Naive thymus-derived CD4-positive, alpha-beta T cell (primary cell): ENCODE data around the gene DNAH1. TPM values are rescaled to one million over a fixed set of nuclear protein-coding genes. Genes with fewer than 3 reads are reported as not detected.

ENCODE experiments used
- ATAC-seq: fragments of 150-1000 bp; cut with Tn5 transposase; 2 replicates; pipeline ENCODE4 v1.10.0; 2021; ENCODE audit warnings: mild to moderate bottlenecking, moderate library complexity
- CTCF ChIA-PET: fragments of 350-600 bp; sonication (Branson Sonifier 250); formaldehyde crosslinking; loops from one replicate; lab custom pipeline; 2021; ENCODE audit warnings: antibody characterized with exemption; lab: Charles Lee
- POLR2A ChIA-PET: fragments of 350-600 bp; sonication (Branson Sonifier 250); formaldehyde crosslinking; loops from one replicate; lab custom pipeline; 2021; ENCODE audit warnings: antibody characterized with exemption, inconsistent platforms; lab: Charles Lee
- DNase-seq, 9 donors: peaks; one replicate each; pipeline versions ENCODE4 v3.0.0 to v3.0.0-alpha.2; 2020 to 2022; ENCODE audit warnings: mixed read lengths in 1 of 9
- H3K27ac ChIP-seq: one replicate; pipeline ENCODE4 v1.7.0; 2013; ENCODE audit warnings: mild to moderate bottlenecking, low read depth, low read length, moderate library complexity
- H3K27me3 ChIP-seq, 2 donors: one replicate each; pipeline ENCODE4 v1.7.0; 2013; ENCODE audit warnings: low read length in 2 of 2, mild to moderate bottlenecking in 2 of 2, moderate library complexity in 2 of 2; ENCODE audit not compliant: control insufficient read depth in 2 of 2, insufficient read depth in 2 of 2
- H3K36me3 ChIP-seq, 3 experiments: 1 replicate in 2 of 3; 2 replicates in 1 of 3; pipeline ENCODE4 v1.7.0; 2013; ENCODE audit warnings: low read length in 3 of 3, mild to moderate bottlenecking in 3 of 3, moderate library complexity in 1 of 3; ENCODE audit not compliant: insufficient read depth in 3 of 3, control insufficient read depth in 2 of 3
- H3K4me1 ChIP-seq, 2 donors: one replicate each; pipeline ENCODE4 v1.7.0; 2013; ENCODE audit warnings: low read length in 2 of 2, mild to moderate bottlenecking in 2 of 2, moderate library complexity in 1 of 2; ENCODE audit not compliant: control insufficient read depth in 2 of 2, insufficient read depth in 2 of 2
- H3K4me3 ChIP-seq: 2 replicates; pipeline ENCODE4 v1.7.0; 2013; ENCODE audit warnings: mild to moderate bottlenecking, low read length
- H3K9me3 ChIP-seq, 3 experiments: 1 replicate in 2 of 3; 2 replicates in 1 of 3; pipeline ENCODE4 v1.7.0; 2013; ENCODE audit warnings: low read length in 3 of 3; ENCODE audit not compliant: control insufficient read depth in 2 of 3
- H3K27ac Mint-ChIP-seq, 9 donors: one replicate each; pipeline ENCODE4 v1.8.0; 2020 to 2022; ENCODE audit warnings: mixed read lengths in 9 of 9, mild to moderate bottlenecking in 8 of 9, moderate library complexity in 5 of 9, inconsistent platforms in 2 of 9
- H3K27me3 Mint-ChIP-seq, 5 donors: one replicate each; pipeline ENCODE4 v1.8.0; 2021 to 2022; ENCODE audit warnings: mixed read lengths in 5 of 5, mild to moderate bottlenecking in 1 of 5
- H3K36me3 Mint-ChIP-seq, 5 donors: one replicate each; pipeline ENCODE4 v1.8.0; 2020 to 2022; ENCODE audit warnings: mixed read lengths in 5 of 5, mild to moderate bottlenecking in 3 of 5, inconsistent platforms in 1 of 5
- H3K4me1 Mint-ChIP-seq, 7 donors: one replicate each; pipeline ENCODE4 v1.8.0; 2020 to 2022; ENCODE audit warnings: mixed read lengths in 7 of 7, mild to moderate bottlenecking in 3 of 7, inconsistent platforms in 1 of 7
- H3K4me3 Mint-ChIP-seq, 10 donors: one replicate each; pipeline ENCODE4 v1.8.0; 2020 to 2022; ENCODE audit warnings: mild to moderate bottlenecking in 10 of 10, mixed read lengths in 10 of 10, moderate library complexity in 6 of 10, inconsistent platforms in 2 of 10
- H3K9me3 Mint-ChIP-seq, 11 donors: one replicate each; pipeline ENCODE4 v1.8.0; 2020 to 2022; ENCODE audit warnings: mixed read lengths in 11 of 11, mild to moderate bottlenecking in 4 of 11, inconsistent platforms in 1 of 11, moderate library complexity in 1 of 11
- intact Hi-C, 2 donors: fragments of 100-400 bp; cut with micrococcal nuclease; formaldehyde crosslinking; loops; one replicate each; pipeline ENCODE4 v1.15.1; 2023
- polyA plus RNA-seq, 2 donors: library from polyadenylated mRNA; unstranded; fragments of 300-500 nt; fragmentation: Illumina TruSeq; gene quantifications; one replicate each; pipeline ENCODE4 v1.2.3, GENCODE V29; 2021
- total RNA-seq, 6 experiments: library from RNA in 5 of 6; stranded (reverse) in 5 of 6; gene quantifications; 1 replicate in 5 of 6; 2 replicates in 1 of 6; pipeline ENCODE4 v1.2.3 and lab custom pipeline; 2021 to 2026

DNAH1 gene
- total and polyA plus RNA-seq, 7 experiments from 2014 or later, result 0.35 to 69.2 (median 48.2) TPM

DNA sequence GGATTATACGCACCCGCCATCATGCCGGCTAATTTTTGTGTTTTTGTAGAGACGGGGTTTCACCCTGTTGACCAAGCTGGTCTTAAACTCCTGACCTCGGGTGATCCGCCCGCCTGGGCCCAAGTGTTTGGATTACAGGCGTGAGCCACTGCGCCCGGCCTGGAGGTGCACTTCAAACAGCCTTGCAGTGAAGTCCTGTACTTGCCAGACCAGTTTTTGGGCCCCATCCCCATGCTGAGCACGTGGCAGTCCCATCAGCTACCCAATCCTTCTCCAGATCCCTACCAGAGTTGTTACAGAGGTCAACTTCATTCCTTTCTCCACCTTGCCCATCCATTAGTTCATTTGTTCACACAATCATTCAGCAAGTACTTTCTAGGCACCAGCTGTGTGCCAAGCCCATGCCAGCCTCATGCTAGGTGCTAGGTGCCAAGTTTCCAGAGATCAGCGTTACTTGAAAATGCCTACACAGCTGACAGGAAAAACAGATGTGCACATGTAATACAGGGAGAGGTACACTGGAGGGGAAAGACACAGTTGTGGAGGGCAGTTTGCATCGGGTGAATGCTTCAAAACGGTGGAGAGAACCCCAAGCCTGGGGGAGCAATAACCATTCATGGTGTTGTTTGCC, 2.2 kb downstream of the DNAH1 start:
- H3K4me3 Mint-ChIP-seq, result peak overlapping the region in 5 of 10 donors; percentile 11 to 81 (median 27)
- Histone ChIP-seq H3K36me3 (peaks cover 0 to 4% (median 0%) of the 10 kb centered on the region in 3 experiments), H3K27ac (no peak overlapping the region), H3K9me3 (no peaks in the 10 kb centered on the region), H3K4me3 (no peak overlapping the region), H3K27me3 (no peaks in the 10 kb centered on the region), H3K4me1 (peaks cover 9 to 11% of the 10 kb centered on the region in 2 donors)
- CTCF ChIA-PET, result interaction anchor here (1.0 to 2.1 kb wide), 2 partner anchors 21 to 87 kb away, joined by 4 to 8 read pairs; no protein-coding TSS in a partner anchor
- no peaks in the 10 kb centered on the region for H3K9me3 Mint-ChIP-seq
- no peak for DNase-seq
- ATAC-seq, result no peak
- peaks cover 0 to 6% (median 0%) of the 10 kb centered on the region in 5 donors for H3K36me3 Mint-ChIP-seq
- peak overlapping the region in 1 of 9 donors; percentile 49 for H3K27ac Mint-ChIP-seq
- POLR2A ChIA-PET, result interaction anchor here (0.9 to 1.2 kb wide), 6 partner anchors 21 to 84 kb away, joined by 3 to 5 read pairs (median 4); partner anchors contain the start of gene GLYCTK
- intact Hi-C loops, result loop anchor here in 1 of 2 donors (5.0 kb wide), 1 partner anchor 41 kb away; the partner anchor contains the start of gene WDR82
- H3K4me1 Mint-ChIP-seq, result peaks cover 6 to 22% (median 17%) of the 10 kb centered on the region in 7 donors
- H3K27me3 Mint-ChIP-seq, result no peaks in the 10 kb centered on the region

DNA sequence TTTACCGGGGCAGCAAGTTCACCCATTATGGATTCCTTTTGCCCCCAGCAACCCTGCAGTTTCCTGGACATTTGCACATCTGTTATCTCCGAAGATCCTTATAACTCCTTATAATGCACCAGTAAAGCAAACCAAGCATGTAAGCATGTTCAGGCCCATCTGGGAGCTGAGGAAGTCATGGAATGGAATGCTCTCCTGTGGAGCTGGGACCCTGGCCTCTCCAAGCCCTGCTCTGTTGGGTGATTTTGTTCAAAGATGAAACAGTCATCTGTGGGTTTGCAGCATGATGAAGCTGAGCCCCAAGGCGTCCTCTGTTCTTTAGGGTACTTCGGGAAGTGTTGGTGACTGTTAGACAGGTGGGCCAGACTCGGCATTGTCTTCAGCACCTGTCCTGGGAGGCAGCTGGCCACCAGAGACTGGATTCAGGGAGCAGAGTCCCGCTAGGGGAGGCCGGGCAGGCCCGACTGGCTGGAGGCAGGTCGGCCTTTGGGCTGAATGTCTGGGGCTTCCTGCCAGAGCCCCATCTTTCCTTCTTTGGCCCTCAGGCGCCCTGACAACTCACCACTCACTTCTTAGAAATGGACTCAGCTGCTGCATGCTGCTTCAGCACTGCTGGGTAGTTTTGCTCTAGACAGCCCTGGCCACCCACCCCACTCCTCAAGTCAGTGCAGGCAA, 3.9 kb downstream of the DNAH1 start:
- H3K4me1 ChIP-seq, result peaks cover 9 to 11% of the 10 kb centered on the region in 2 donors
- ATAC-seq (no peak), DNase-seq (no peak)
- POLR2A ChIA-PET, result no interaction called here
- Mint-ChIP-seq H3K4me1 (peaks cover 6 to 22% (median 12%) of the 10 kb centered on the region in 7 donors), H3K36me3 (peaks cover 0 to 6% (median 0%) of the 10 kb centered on the region in 5 donors), H3K9me3 (no peaks in the 10 kb centered on the region), H3K4me3 (no peak overlapping the region), H3K27ac (no peak overlapping the region), H3K27me3 (no peaks in the 10 kb centered on the region)
- CTCF ChIA-PET, result interaction anchor here (1.0 kb wide), 1 partner anchor 98 kb away, joined by 3 read pairs; no protein-coding TSS in a partner anchor
- no peaks in the 10 kb centered on the region for H3K9me3 ChIP-seq
- no peak overlapping the region for H3K4me3 ChIP-seq
- H3K36me3 ChIP-seq, result peaks cover 0 to 4% (median 0%) of the 10 kb centered on the region in 3 experiments
- H3K27ac ChIP-seq, result no peak overlapping the region
- intact Hi-C loops, result loop anchor here in 1 of 2 donors (5.0 kb wide), 1 partner anchor 43 kb away; the partner anchor contains the start of gene WDR82
- H3K27me3 ChIP-seq, result no peaks in the 10 kb centered on the region

DNA sequence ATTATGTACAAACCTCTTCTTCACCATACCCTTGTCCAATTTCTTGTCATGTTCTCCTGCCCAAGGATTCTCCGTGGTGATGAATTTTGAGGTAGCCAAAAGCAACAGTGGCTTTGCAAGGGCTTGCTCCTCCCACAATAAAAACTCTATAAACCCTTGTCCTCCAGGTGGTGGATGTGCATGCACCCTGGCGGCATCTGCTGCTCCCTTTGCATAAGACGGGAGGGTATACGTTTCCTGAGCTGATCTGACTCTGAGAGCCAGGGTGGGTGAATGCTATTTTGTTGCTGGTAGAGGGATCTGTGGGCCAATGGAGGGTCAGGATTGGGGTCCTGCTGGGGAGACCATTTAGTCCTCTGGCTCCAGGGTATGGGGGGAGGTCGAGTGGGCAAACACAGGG, 5.4 kb downstream of the DNAH1 start:
- Mint-ChIP-seq H3K27ac (no peak overlapping the region), H3K4me3 (no peak overlapping the region), H3K4me1 (peaks cover 6 to 20% (median 12%) of the 10 kb centered on the region in 7 donors), H3K27me3 (no peaks in the 10 kb centered on the region), H3K9me3 (no peaks in the 10 kb centered on the region), H3K36me3 (peaks cover 0 to 6% (median 0%) of the 10 kb centered on the region in 5 donors)
- POLR2A ChIA-PET, result no interaction called here
- H3K4me1 ChIP-seq, result peaks cover 9 to 11% of the 10 kb centered on the region in 2 donors
- DNase-seq (no peak), ATAC-seq (no peak)
- H3K36me3 ChIP-seq, result peaks cover 0 to 8% (median 0%) of the 10 kb centered on the region in 3 experiments
- no peaks in the 10 kb centered on the region for H3K27me3 ChIP-seq
- intact Hi-C loops, result no loop called here
- no peaks in the 10 kb centered on the region for H3K9me3 ChIP-seq
- no peak overlapping the region for H3K4me3 ChIP-seq
- CTCF ChIA-PET, result no interaction called here
- no peak overlapping the region for H3K27ac ChIP-seq

DNA sequence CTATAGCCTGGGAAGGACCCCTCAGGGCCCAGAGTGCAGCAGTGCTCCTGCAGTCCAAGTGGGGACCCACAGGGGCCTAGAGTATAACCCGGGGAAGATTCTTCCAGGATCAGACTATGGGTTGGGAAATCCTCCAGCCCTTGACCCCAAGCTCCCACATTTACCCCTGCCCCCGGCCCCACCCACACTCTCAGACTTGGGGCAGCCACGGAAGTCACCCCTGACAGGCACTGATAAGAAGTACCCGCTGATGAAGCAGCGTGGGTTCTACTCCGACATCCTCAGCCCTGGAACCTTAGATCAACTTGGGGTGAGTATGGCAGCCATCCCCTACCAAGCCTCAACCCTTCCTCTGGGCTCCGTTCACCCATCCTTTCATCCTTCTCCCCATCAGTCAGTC, 6.3 kb downstream of the DNAH1 start:
- ATAC-seq, result no peak

DNA sequence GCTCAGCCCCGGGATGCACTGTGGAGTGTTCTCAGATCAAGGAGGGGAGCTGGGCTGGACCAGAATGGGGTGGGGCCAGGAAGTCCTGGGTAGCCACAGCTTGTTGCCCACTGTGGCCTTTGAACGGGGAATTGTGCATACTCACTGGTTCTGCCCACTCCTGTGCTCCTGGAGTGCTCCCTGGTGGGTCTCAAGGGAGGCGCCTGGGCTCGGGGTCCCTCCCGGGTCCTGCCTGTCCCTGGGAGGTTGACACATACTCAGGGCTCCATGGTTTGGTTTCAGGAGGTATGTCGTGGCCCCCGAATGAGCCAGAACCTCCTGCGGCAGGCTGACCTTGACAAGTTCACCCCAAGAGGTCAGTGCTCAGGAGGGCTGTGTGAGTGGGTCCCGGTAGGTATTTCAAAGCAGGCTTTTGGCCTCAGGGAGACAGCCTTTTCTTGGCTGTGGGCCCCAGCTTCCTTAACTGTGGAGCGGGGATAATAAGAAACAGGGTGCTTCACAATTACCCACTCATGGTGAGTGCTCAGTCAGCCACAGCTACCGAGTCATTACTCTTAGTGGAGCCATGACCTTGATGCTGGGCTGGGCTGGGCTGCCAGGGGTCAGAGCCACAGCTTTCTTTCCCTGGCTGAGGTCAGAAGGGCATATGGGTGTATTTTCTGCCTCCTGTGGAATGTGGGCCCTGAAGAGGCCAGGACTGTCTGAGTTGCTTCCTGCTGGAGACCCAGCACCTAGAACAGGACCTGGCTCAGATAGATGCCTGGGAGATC, 7.6 kb downstream of the DNAH1 start:
- Mint-ChIP-seq H3K36me3 (peaks cover 4 to 5% (median 5%) of the 10 kb centered on the region in 5 donors), H3K4me3 (no peak overlapping the region), H3K9me3 (no peaks in the 10 kb centered on the region), H3K4me1 (peaks cover 0 to 6% (median 0%) of the 10 kb centered on the region in 7 donors), H3K27ac (no peak overlapping the region), H3K27me3 (no peaks in the 10 kb centered on the region)
- no peak overlapping the region for H3K27ac ChIP-seq
- H3K36me3 ChIP-seq, result peaks cover 0 to 18% (median 3%) of the 10 kb centered on the region in 3 experiments
- ATAC-seq (no peak), DNase-seq (no peak)
- no peaks in the 10 kb centered on the region for H3K4me1 ChIP-seq
- intact Hi-C loops, result no loop called here
- CTCF ChIA-PET, result no interaction called here
- POLR2A ChIA-PET, result interaction anchor here (1.4 kb wide), 1 partner anchor 16 kb away, joined by 4 read pairs; no protein-coding TSS in a partner anchor
- H3K4me3 ChIP-seq, result no peak overlapping the region
- no peaks in the 10 kb centered on the region for H3K27me3 ChIP-seq
- no peaks in the 10 kb centered on the region for H3K9me3 ChIP-seq

More for the DNA sequence above, 6.3 kb downstream of the DNAH1 start:
- Histone ChIP-seq H3K27ac (no peak overlapping the region), H3K4me1 (peaks cover 5 to 6% of the 10 kb centered on the region in 2 donors), H3K36me3 (peaks cover 0 to 8% (median 0%) of the 10 kb centered on the region in 3 experiments), H3K9me3 (no peaks in the 10 kb centered on the region), H3K4me3 (no peak overlapping the region), H3K27me3 (no peaks in the 10 kb centered on the region)
- ChIA-PET CTCF (no interaction called here), POLR2A (no interaction called here)
- H3K4me1 Mint-ChIP-seq, result peaks cover 4 to 11% (median 7%) of the 10 kb centered on the region in 7 donors
- H3K27ac Mint-ChIP-seq, result no peak overlapping the region
- no peak overlapping the region for H3K4me3 Mint-ChIP-seq
- DNase-seq, result no peak
- no peaks in the 10 kb centered on the region for H3K9me3 Mint-ChIP-seq
- H3K36me3 Mint-ChIP-seq, result peaks cover 0 to 6% (median 0%) of the 10 kb centered on the region in 5 donors
- intact Hi-C loops, result no loop called here
- no peaks in the 10 kb centered on the region for H3K27me3 Mint-ChIP-seq

DNA sequence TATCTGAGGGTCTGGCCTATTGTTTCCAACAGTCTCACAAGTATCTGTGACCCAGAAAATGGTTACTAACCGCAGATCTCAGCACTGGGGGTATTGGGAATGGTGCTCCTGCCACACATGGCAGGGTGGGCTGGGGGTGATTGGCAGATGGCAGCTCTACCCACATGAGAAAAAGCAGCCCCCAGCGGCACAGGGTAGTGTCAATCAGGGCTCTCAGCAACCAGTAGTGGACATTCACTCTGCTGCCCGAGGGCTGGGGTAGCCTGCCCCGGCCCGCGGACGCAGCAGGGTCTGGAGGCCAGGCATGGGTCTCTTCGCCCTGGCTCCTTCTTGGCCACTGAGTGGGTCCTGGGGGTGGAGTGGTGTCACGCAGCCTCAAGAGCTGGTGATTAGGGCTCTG, 8.6 kb downstream of the DNAH1 start:
- Mint-ChIP-seq H3K27me3 (no peaks in the 10 kb centered on the region), H3K27ac (no peak overlapping the region), H3K4me1 (peaks cover 0 to 6% (median 0%) of the 10 kb centered on the region in 7 donors), H3K9me3 (no peaks in the 10 kb centered on the region), H3K36me3 (peaks cover 4 to 5% (median 5%) of the 10 kb centered on the region in 5 donors), H3K4me3 (no peak overlapping the region)
- ATAC-seq, result no peak
- Histone ChIP-seq H3K36me3 (peaks cover 0 to 18% (median 3%) of the 10 kb centered on the region in 3 experiments), H3K27me3 (no peaks in the 10 kb centered on the region), H3K4me3 (no peak overlapping the region), H3K4me1 (no peaks in the 10 kb centered on the region), H3K9me3 (no peaks in the 10 kb centered on the region), H3K27ac (no peak overlapping the region)
- intact Hi-C loops, result no loop called here
- no peak for DNase-seq
- POLR2A ChIA-PET, result no interaction called here
- CTCF ChIA-PET, result no interaction called here
